Lower leg skin (tissue), 3 donors: ENCODE data around the gene DOHH.

Experiments used
- POLR2A ChIP-seq, 2 donors: fragments of 450-650 bp; IDR thresholded peaks; one replicate each; pipeline ENCODE4 v1.6.1; 2016 to 2017; ENCODE audit warnings: antibody characterized with exemption in 2 of 2, mild to moderate bottlenecking in 1 of 2, moderate library complexity in 1 of 2
- TF ChIP-seq, protein P1 (sequence below), 3 donors: fragments of 450-650 bp; IDR thresholded peaks; one replicate each; pipeline ENCODE4 v1.5.1; 2016; ENCODE audit warnings: antibody characterized with exemption in 3 of 3, mild to moderate bottlenecking in 3 of 3, moderate library complexity in 2 of 3

DNA sequence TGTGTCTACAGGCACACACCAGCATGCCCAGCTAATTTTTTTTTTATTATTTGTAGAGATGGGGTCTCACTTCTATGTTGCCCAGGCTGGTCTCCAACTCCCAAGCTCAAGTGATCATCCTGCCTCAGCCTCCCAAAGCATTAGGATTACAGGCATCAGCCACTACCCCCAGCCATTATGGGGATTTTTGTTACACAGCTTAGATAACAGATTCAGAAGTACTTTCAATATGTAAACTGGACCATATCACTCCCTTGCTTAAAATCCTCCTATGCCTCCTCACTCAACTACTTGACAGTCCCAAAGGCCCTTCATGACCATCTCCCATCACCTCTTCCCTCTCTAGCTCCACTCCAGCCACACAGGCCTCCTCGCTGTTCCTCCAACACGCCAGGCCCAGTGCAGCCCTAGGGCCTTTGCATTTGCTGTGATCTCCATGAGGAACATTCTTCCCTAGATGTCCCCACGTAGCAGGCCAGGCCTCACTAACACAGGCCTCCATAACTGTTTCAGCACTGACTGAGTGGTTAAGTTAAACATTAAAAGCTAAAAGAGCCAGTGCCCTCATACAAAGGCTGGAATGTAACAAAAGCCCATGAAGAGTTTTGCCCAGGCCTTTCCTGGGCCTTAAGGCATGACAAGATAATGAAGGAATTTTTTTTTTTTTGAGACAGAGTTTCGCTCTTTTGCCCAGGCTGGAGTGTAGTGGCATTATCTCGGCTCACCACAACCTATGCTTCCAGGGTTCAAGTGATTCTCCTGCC lies 2.5 kb downstream of the DOHH start:
- TF ChIP-seq POLR2A (IDR thresholded peaks at IDR 0.05) = no peak
- TF ChIP-seq, protein P1, sequence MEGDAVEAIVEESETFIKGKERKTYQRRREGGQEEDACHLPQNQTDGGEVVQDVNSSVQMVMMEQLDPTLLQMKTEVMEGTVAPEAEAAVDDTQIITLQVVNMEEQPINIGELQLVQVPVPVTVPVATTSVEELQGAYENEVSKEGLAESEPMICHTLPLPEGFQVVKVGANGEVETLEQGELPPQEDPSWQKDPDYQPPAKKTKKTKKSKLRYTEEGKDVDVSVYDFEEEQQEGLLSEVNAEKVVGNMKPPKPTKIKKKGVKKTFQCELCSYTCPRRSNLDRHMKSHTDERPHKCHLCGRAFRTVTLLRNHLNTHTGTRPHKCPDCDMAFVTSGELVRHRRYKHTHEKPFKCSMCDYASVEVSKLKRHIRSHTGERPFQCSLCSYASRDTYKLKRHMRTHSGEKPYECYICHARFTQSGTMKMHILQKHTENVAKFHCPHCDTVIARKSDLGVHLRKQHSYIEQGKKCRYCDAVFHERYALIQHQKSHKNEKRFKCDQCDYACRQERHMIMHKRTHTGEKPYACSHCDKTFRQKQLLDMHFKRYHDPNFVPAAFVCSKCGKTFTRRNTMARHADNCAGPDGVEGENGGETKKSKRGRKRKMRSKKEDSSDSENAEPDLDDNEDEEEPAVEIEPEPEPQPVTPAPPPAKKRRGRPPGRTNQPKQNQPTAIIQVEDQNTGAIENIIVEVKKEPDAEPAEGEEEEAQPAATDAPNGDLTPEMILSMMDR (IDR thresholded peaks at IDR 0.05) = no peak
